AG08395 (cell line): ENCODE data around the gene PPM1E.
"Not testable (repeated sequence)": the region's sequence is repeated elsewhere in the genome, so short reads cannot be mapped to it uniquely, and the experiment has no call there.

ENCODE experiments used
- DNase-seq: peaks from one replicate; pipeline ENCODE4 v3.0.0; 2012; ENCODE audit warnings: mixed read lengths, low spot score

The PPM1E gene

DNA sequence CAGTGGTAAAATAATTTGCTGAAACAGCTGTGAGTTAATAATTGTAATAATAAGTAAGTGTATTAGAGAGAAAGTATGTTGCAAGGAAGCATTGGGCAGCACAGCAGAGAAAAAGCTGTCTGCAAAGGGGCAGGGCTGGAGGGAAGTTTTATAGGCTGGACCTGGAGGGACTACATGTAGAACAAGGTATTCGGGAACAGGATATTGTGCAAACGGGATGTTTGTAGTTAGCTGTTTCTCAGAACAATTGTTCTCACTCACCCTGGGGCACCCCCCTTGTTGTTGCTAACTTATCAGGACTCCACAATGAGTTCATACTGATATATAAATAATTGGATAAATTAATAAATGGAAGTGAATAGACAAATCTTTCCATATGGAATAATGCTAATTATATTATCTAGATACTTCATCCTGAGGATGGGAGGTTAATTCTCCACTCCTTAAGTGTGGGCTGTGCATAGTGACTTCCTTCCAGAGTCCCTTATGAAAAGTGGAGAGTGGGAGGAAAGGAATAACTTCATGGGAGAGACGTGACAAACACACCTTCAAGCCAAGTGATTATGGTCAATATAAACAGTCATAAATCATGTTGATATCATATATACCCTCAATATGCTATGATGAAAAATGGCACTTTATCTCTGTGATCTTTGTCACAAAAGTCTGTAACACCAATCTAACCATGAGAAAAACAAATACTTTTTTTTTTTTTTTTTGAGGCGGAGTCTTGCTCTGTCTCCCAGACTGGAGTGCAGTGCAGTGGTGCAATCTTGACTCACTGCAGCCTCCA lies 85.4 kb downstream of the PPM1E start:
- no peak for DNase-seq

DNA sequence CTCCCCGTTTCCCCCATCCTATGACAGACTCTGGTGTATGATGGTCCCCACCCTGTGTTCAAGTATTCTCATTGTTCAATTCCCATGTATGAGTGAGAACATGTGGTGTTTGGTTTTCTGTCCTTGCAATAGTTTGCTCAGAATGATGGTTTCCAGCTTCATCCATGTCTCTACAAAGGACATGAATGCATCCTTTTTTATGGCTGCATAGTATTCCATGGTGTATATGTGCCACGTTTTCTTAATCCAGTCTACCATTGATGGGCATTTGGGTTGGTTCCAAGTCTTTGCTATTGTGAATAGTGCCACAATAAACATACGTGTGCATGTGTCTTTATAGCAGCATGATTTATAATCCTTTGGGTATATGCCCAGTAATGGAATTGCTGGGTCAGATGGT lies 90.8 kb downstream of the PPM1E start:
- not testable (repeated sequence) for DNase-seq

DNA sequence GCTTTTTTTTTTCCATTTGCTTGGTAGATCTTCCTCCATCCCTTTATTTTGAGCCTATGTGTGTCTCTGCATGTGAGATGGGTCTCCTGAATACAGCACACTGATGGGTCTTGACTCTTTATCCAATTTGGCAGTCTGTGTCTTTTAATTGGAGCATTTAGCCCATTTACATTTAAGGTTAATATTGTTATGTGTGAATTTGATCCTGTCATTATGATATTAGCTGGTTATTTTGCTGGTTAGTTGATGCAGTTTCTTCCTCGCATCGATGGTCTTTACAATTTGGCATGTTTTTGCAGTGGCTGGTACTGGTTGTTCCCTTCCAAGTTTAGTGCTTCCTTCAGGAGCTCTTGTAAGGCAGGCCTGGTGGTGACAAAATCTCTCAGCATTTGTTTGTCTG lies 94.5 kb downstream of the PPM1E start:
- DNase-seq = not testable (repeated sequence)

- DNase-seq = no peak
Observed at GRCh38 chr17:58865301-58865700, 109.6 kb downstream of the PPM1E start.

DNA sequence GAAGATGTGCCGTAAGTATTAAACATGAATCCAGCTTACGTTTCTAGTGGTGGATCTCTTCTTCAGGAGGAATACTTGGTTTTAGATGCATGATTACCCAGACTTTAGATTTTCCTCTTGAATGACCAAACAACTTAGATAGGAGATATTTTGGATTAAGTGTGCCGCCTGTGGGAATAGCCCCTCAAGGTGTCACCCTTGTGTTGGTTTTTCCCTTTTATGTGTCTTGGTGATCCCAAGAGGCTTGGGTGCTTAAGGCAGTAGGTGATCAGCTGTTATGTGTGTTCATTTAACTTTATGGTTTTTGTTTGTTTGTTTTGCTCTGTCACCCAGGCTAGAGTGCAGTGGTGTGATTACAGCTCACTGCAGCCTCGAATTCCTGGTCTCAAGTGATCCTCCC lies 115.1 kb downstream of the PPM1E start:
- DNase-seq = no peak

GRCh38 chr17:58873926-58874325 lies 118.3 kb downstream of the PPM1E start:
- DNase-seq = no peak

DNA sequence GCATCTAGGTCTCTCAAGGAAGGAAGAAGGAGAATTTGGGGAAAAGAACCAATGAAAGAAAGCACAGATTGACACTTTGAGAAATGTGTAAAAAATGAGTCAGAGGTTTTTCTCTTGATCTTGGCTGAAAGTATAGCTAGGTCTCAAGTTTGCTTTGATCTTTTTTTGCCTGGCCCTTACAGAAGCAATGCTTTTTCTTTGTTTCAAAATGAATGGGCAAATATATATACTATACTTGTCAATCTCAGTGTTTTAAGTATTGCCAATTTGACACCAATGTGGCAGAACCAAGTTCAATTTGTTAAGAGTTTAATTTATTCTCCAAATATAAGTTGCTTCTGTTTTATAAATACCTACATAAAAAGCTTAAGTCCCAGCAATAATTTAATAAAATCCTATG lies 119.6 kb downstream of the PPM1E start:
- no peak for DNase-seq

GRCh38 chr17:58884161-58884560 lies 128.5 kb downstream of the PPM1E start:
- no peak for DNase-seq

DNA sequence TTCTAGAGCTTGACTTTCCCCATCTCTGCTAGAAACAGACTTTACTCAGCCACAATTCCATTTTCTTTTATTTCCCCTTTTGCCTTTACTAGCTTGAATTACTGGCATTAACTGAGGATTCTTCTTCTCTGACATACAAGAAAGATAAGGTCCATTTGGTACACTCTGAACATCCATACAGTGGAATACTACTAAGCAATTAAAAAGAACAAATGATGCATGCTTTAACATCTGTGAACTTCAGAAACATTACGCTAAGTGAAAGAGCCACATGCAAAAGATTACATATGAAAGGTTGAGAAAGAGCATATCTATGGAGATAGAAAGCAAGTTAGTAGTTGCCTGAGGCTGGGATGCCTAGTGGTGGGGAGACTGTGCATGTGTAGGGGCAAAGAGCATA lies 130.9 kb downstream of the PPM1E start:
- DNase-seq = no peak

- no peak for DNase-seq
Observed at GRCh38 chr17:58889928-58890327, 134.3 kb downstream of the PPM1E start.

- DNase-seq = no peak
Observed at GRCh38 chr17:58899191-58899590, 143.5 kb downstream of the PPM1E start.

DNA sequence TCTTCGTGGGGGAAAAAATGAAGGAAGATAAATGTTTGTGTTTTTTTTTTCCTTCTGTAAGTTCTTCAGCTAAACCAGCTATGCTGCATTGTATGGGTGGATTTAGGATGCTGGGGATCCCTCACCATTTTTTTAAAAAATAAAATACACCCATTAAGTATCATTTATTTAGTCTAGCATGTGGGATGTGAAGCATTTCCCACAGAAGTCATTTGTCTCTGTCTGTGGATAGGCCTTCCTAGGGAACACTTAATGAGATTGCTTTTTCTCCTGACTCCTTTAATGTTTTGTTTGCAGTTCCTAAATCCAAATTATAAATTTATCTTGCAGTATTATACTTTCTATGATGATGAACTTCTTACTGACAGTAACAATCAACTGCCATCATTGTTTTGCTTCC lies 146.7 kb downstream of the PPM1E start:
- DNase-seq = no peak

- DNase-seq = no peak
Observed at GRCh38 chr17:58911741-58912343, 156.2 kb downstream of the PPM1E start.

- no peak for DNase-seq
Observed at GRCh38 chr17:58913552-58913951, 157.9 kb downstream of the PPM1E start.

DNA sequence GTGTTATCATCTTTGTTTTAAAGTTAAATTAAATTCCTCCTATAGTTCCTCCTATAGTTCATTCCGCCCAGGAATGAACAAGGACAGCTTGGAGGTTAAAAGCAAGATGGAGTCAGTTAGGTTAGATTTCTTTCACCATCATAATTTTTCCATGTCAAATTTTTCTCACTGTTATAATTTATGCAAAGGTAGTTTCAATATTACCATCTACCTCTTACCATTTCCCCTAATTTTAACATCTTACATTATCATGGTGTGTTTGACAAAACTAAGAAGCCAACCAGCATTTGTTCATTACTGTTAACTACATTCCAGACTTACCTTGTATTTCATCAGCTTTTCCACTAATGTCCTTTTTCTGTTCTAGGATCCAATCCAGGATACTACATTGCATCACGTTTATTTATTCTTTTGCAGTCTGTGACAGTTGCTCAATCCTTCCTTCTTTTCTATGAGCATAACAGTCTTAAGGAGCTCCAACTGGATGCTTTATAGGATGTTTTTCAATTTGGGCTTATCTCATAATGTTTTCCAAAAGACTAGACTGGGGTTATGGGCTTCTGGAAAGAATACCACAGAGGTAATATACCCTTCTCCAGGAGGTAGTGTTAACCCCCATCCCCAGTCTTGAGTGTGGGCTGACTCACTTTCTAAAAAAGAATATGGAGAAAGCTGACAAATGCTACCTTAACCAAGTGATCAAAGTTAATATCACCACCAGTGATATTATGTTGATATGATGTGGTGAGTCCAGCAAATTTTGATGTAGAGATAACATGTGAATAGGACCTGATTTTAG lies 158.5 kb downstream of the PPM1E start:
- DNase-seq = no peak

- no peak for DNase-seq
Observed at GRCh38 chr17:58917228-58917627, 161.6 kb downstream of the PPM1E start.

DNA sequence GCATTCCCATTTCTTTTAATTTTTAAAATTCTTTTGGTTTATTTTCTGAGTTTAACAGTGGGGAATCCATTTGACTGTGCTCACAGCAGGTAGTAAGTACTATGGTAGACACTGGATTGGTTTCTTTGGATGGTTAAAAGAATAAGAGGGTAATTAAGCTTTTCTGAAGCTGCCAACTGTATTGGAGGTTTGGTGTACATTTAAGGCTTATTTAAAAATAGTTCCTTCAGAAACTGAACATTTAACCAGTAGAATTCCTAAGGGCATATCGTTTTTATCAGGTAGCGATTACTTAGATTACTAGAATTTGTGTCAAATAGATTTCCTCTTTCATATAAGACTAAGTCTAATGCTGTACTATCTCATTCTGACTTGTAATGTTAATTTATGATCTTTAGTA lies 162.4 kb downstream of the PPM1E start:
- no peak for DNase-seq

- no peak for DNase-seq
Observed at GRCh38 chr17:58918884-58919283, 163.2 kb downstream of the PPM1E start.

- DNase-seq = no peak
Observed at GRCh38 chr17:58920773-58921172, 165.1 kb downstream of the PPM1E start.

DNA sequence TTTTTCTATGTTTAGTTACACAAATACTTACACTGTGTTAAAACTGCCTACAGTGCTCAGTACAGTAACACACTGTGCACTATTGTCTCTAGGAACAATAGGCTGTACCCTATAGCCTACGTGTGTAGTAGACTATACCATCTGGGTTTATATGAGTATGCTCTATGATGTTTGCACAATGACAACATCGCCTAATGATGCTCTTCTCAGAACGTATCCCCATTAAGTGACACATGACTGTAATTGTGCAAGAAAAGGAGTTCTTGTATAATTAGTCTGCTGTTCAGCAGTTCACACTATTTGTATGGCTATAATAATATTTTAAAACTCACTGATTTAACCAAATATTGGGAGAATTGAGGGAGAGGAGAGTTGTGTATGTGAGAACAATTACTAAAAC lies 177.3 kb downstream of the PPM1E start:
- DNase-seq = no peak

- DNase-seq = no peak
Observed at GRCh38 chr17:58936295-58936694, 180.6 kb downstream of the PPM1E start.

- no peak for DNase-seq
Observed at GRCh38 chr17:58944166-58944565, 188.5 kb downstream of the PPM1E start.

DNA sequence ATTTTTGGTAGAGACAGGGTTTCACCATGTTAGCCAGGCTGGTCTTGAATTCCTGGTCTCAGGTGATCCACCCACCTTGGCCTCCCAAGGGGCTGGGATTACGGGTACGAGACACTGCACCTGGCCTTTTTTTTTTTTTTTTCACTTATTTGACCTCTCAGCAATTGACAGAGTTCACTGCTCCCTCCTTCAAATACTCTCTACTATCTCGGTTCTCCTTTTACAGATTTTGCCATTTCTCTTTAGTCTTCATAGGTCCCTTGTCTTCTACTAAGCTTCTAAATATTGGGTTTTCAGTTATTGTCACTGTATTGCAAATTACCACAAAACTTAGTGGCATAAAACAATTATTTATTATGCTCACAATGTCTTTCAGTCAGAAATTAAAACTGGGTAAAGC lies 191.8 kb downstream of the PPM1E start:
- DNase-seq = no peak
